SHP77 (cell line): ENCODE results near the gene ADGRL1.
A peak's percentile ranks its signal among the peaks of the same experiment; 100 is the strongest.
"Not testable (repeated sequence)": the region's sequence is repeated elsewhere in the genome, so short reads cannot be mapped to it uniquely, and the experiment has no call there.

Experiments
- DNase-seq, 2 experiments: peaks; one replicate each; lab custom pipeline; 2025; lab: John Stamatoyannopoulos, UW

The ADGRL1 gene

DNA sequence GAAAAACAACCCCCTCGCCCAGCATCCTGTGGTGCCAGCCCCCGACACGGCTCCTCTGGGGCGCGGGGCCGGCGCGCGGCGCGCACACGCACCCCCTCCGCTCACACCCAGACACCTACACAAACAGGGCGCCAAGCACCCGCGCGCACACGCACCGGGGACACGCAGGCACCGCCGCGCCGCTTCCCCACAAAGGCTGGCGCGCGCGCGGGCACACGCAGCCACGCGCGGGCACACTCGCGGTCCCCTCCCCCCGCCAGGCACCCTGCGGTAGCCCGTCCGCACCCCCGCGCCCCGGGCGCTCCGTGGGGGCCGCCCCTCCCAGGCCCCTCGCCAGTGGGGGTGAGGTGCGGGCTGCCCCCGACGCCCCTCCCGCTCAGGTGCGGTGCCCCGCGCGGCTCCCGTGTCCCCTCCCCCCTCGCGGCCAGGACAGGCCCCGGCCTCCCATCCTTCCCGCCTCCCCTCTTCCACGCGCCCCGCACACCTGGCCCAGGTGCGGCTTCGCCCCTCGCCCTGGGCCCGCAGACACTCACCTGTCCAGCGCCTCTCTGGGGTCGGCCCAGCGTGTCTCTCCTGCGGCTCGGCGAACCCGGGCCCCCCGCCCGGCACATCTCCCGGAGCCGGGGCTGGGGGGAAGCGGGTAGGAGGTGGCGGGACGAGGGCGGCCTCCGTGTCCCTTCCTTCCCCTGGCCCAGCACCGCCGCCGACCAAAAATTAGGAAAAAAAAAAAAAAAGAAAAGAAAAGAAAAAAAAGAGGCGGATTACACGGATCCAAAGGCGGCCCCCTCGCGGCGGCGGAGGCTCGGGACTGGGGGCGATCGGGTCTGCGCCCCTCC, at the start of gene ADGRL1:
TSS of gene ADGRL1 (minus strand) at position 718 of the 836 bp plus-strand sequence. CDS start 22,567 bp downstream, outside the sequence.
- DNase-seq, result not testable (repeated sequence)

DNA sequence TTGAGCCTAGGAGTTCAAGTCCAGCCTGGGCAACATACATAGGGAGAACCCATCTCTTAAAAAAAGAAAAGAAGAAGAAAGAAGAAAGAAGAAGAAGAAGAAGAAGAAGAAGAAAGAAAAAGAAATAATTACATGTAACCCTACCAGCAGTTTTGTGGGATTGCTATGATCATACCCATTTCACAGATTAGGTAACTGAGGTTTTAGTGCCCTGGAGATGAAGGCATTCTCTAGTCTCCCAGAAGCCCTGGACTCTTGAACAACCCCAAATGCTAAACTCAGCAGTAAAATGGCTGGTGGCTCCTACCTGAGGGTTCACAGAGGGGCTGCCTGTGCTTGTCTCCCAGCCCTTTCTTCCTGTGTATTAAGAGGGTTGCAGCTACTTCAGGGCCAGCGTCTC, 49.3 kb upstream of the ADGRL1 start:
- not testable (repeated sequence) for DNase-seq

DNA sequence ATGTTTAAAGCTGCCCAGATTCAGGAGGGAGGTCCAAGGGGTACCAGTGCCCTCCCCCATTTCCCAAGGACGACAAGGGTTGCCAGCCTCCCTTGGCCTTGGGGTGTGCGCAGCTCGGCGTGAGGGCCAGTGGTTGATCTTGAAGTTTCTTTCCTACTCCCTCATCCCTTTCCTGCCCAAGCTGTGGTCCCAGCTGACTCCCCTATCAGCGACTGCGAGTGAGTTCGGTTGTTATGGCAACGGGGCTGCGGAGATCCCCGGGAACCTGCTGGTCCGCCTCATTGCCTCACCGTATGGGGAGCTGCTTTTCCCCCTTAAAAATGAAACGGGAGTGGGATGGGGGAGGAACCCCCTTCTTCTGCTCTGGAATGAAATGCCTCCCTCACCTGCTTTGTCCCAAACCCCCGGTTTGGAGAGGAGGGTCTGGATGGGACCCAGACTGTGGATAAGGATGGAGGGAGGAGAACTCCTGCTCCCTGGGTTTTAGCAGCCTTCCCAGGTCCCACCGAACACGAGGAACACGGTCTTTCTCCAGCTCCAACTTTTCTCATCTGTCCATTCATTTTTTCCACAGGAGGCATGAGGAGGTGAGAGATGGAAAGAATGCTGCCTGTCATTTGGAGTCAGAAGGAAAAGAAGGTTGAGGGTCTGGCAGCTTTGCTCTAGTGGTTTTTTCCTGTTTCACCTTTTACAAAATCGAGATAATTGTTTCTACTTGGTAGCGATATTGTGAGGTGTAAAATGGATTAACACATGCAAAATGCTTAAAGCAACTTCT, 48.0 kb upstream of the ADGRL1 start:
- not testable (repeated sequence) for DNase-seq

GRCh38 chr19:14252136-14252535, 46.2 kb upstream of the ADGRL1 start:
- DNase-seq, result not testable (repeated sequence)

DNA sequence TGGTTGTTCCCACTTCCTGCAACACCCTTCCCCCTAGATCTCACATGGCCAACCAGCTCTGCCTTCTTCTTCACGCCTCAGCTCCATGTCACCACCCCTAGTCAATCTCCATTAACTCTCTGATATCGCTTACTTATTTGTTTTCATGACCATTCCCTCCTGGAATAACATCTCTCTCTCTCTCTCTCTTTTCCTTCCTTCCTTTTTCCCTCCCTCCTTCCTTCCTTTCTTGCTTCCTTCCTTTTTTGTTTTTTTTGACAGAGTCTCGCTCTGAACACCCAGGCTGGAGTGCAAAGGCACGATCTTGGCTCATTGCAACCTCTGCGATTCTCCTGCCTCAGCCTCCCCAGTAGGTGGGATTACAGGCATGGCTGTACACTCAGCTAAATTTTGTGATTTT, 44.9 kb upstream of the ADGRL1 start:
- DNase-seq, result no peak

- not testable (repeated sequence) for DNase-seq
Measured at GRCh38 chr19:14250315-14250714, 44.3 kb upstream of the ADGRL1 start.

GRCh38 chr19:14249891-14250290, 43.9 kb upstream of the ADGRL1 start:
- DNase-seq, result not testable (repeated sequence)

DNA sequence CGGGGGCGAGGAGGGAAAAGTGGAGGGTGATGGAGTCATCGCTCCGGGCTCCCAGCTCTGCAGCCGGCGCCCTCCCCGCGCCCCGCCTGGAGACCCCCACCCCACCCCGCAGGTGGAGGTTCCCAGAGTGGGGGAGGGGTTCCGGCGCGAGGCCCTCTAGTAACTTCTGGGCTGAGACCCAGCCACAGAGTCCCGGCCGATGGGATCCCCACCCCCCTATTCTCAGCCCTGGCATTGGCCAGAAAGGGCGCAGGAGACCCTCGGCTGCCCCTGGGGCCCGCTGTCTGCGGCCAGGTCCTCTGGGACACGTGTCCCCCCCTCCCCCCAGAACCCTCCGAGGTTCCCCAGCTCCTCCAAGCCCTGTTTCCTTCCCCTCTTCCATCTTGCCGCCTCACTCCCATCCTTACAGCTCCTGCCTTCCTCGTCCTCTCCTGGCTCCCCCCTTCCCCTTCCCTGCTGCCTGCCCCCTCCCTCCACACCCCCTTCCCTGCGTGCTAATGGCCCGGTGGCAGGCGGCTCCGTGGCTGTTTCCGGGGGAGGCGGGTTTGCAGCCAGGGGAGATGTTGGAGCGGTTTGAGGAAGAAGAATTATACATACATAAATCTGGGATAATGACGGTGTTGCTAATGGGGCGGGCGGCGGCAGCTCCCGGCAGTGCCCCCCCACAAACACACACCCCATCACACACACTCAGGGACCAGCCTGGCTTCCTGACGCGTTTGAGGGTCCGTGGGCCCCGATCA, 43.2 kb upstream of the ADGRL1 start:
- DNase-seq, result not testable (repeated sequence)

DNA sequence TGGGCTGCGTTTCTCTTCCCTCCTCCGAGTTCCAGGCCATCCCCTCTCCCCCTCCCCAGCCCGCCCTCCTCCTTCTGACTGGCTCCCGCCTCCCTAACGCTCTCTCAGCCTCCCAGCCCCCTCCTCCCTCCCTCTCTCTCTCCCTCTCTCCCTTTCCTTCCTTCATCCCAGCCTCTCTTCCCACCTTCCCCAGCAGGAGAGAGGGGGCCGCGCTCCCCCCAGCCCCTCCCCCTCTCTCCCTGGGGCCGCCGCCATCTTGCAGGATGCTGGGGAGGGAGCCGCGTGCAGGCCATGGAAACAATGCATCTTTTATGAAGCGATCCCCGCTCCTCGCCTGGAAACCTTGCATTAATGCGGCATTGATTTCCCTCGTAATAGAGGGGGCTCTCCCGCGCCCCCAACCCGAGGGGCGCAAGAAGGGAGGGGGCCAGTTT, 42.6 kb upstream of the ADGRL1 start:
- DNase-seq, result peak; percentile 34 to 35

GRCh38 chr19:14247548-14248471, 41.8 kb upstream of the ADGRL1 start:
- DNase-seq, result not testable (repeated sequence)

DNA sequence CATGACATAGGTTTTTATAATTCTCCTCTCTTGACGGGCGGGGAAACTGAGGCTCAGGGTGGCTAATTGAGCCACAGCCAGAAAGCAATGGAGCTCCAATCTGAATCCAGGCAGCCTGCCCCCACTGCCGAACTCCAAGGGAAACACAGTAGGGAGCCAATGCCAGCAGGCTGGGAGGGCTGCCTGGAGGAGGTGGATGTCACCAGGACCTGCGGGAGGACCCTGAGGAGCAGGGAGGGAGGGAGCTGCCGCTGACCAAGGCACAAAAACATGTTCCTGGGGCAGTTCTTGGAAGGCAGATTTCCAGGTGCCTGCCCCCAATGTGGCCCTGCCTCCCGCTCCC, 41.2 kb upstream of the ADGRL1 start:
- not testable (repeated sequence) for DNase-seq

DNA sequence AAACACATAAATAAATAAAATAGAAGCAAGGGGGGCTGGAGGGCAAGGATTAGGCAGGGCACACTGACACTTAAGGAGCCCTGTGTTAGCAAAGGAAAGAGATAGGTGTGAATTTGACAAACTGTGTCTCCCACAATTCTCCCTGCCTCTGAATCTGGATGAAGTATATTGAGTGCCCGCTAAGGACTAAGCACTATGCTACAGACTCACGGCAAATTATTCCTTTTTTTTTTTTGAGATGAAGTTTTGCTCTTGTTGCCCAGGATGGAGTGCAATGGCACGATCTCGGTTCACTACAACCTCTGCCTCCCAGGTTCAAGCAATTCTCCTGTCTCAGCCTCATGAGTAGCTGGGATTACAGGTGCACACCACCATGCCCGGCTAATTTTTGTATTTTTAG, 38.4 kb upstream of the ADGRL1 start:
- DNase-seq, result not testable (repeated sequence)

- not testable (repeated sequence) for DNase-seq
Measured at GRCh38 chr19:14243718-14244117, 37.7 kb upstream of the ADGRL1 start.

DNA sequence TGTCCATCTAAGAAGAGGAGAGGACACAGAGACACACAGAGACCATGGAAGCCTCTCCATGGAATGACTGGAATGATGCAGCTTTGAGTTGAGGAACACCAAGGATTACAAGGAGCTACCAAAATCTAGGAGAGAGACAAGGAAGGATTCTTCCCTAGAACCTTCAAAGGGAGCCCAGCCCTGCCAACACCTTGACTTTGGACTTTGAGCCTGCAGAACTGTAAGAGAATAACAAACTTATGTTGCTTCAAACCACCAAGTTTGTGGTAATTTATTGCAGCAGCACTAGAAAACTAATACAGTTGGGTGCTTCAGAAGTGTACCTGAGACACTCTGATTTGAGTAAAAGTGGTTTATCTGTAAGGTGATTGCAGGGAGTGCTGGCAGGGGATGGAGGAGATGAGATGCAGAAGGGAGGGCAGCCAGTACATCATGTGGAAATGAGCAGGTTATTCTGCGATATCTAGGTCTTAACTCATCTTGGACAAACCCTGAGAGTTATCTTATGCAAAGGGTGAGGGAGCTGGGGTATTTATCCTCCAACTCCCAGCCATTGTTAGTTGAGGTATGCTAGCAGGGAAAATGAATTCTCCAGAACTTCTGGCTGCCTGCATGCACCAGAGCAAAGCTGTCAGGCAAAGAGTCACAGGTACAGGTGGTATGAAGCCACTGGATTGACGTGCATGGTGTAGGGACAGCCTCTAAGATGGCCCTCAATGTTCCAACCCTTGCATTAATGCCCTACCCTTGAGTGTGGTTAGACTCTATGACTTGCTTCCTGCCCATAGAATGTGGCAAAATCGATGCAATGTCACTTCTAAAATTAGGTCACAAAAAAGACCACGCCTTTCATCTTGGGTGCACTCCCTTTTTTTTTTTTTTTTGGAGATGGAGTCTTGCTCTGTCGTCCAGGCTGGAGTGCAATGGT, 31.3 kb upstream of the ADGRL1 start:
- DNase-seq, result no peak

DNA sequence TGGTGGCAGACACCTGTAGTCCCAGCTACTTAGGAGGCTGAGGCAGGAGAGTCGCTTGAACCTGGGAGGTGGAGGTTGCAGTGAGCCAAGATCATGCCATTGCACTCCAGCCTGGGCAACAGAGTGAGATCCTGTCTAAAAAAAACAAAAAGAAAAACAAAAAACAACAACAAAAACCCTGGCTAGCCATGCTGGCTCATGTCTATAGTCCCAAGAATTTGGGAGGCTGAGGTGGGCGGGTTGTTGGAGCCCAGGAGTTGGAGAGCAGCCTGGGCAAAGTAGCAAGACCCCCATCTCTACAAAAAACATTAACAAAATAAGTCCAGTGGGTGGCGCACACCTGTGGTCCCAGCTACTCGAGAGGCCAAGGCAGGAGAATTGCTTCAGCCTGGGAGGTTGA, 27.0 kb upstream of the ADGRL1 start:
- DNase-seq, result not testable (repeated sequence)

- not testable (repeated sequence) for DNase-seq
Measured at GRCh38 chr19:14228446-14229071, 22.6 kb upstream of the ADGRL1 start.

DNA sequence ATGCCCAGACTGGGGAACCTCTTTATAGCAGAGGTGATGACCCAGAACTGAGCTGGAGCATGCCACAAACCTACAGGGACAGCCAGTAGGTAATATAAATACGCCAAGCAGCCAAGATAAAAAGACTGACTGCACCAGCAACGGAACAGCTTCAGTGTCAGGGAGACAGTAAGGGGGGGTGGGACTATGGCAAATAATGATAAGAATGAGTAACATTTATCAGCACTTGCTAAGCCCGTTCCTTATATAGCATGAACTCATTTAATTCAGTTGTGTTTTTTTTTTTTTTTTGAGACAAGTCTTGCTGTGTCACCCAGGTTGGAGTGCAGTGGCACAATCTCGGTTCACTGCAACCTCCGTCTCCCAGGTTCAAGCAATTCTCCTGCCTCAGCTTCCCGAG, 20.5 kb upstream of the ADGRL1 start:
- DNase-seq, result not testable (repeated sequence)

DNA sequence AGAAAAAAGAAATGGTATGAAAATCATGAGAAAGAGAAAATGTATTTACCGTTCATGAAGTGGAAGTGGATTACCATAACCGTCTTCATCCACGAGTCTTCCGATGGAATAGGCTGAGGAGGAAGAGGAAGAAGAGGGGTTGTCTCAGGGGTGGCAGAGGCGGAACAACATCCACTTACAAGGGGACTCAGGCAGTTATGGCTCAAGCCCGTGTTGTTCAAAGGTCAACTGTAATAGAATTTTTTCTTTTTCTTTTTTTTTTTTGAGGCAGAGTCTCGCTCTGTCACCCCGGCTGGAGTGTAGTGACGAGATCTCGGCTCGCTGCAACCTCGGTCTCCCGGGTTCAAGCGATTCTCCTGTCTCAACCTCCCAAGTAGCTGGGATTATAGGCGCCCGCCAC, 16.9 kb upstream of the ADGRL1 start:
- DNase-seq, result no peak

DNA sequence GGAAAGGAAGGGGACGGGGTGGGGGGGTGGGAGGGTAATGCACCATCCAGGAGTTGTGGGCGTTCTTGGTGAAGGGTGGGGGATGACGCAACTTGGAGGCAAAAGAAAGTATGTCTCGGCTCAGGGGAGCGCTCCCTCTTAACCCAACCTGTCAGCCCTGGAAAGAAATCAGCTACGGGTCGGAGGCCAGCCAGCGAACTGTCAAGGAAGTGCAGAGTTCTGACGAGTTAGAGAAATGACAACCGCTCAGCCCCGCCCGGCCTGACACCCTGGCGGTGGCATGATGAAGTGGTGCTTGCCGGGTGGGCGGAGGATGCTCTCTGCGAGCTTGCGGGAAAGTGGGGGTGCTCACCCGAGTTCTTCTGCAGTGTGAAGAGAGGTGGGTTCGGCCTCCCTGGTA, 15.4 kb upstream of the ADGRL1 start:
- not testable (repeated sequence) for DNase-seq
